Measurements from ENCODE around the gene EDC3. TPM values are rescaled to one million over a fixed set of nuclear protein-coding genes. Genes with fewer than 3 reads are reported as not detected.

EDC3 gene
- polyA plus RNA-seq, 2 of the 4 experiments (the other 2 are of a cell fraction) = 23.2 to 24.1 TPM

DNA sequence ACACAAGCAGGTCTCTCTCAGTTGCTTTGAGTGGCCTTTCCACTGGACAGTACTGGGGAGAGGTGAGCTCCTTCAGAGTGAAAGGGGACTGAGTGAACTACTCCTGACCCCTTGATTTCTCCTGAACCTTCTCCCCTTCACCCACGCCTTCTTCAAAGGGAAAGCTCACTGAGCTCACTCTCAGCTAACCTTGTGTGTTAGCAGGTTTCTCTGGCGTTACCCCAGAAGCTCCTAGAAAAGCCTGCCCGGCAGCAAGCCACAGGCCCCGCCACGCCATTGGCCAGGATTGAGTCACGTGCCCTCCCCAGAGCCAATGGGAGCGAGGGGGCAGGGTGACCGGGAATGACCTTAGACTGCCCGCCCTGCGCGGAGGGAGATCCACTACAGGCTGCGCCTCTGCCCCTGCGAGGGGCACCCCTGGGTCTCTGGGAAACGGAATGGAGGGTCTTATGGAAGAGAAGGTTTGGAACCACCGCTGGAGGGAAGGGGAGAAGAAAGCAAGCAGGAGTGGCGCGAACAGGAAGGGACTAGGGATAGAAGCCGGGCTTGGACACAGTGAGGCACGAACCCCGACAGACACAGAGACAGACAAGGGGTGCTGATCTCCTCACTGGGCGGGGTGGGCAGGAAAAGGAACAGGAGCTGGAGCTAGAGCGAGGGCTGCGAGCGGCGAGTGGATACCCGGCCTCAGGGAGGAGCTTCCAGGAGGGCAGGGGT lies 97.5 kb downstream of the EDC3 start:
- peak overlapping the region; percentile 91 for H3K4me2 ChIP-seq
- peak overlapping the region; percentile 63 for H3K4me3 ChIP-seq
- peak overlapping the region; percentile 88 to 90 for H3K27ac ChIP-seq
- WGBS (ENCODE audit: missing lambda C conversion rate) = 4% methylated on average over 24 of the region's 26 CpGs
- ChIA-PET CTCF (interaction anchor here (1.0 to 1.1 kb wide), 3 partner anchors 9 to 172 kb away, joined by 3 read pairs; no protein-coding TSS in a partner anchor), POLR2A (interaction anchor here (0.6 to 2.2 kb wide), 5 partner anchors 10 to 57 kb away, joined by 3 to 14 read pairs (median 4); partner anchors contain the start of gene ARID3B)
- peaks cover 11% of the 10 kb centered on the region; the same call in 2 of the 3 replicates for H3K4me1 ChIP-seq
- FAIRE-seq = no peak
- peak; percentile 94 to 99 for ATAC-seq
- no peaks in the 10 kb centered on the region for H3K9me3 ChIP-seq
- DNase-seq (ENCODE audit: low read depth in 1 of 2, low spot score in 1 of 2) = peak; percentile 75 to 93
- TF ChIP-seq CBX8 (IDR thresholded peaks at IDR 0.05) (no peak), NPAS2 (CRISPR knock-in tag; IDR thresholded peaks at IDR 0.05; ENCODE audit: borderline replicate concordance) (no peak), CBX2 (IDR thresholded peaks at IDR 0.05; ENCODE audit: borderline replicate concordance, low read depth) (no peak), ESRRA (IDR thresholded peaks at IDR 0.05; ENCODE audit: borderline replicate concordance, low read length) (no peak), CHD4 (IDR thresholded peaks at IDR 0.05; ENCODE audit: borderline replicate concordance) (no peak), MAZ (IDR thresholded peaks at IDR 0.05; ENCODE audit: borderline replicate concordance, low read depth, low read length) (no peak), ZNF302 (CRISPR knock-in tag; IDR thresholded peaks at IDR 0.05) (no peak), KDM1A (IDR thresholded peaks at IDR 0.05; ENCODE audit: low read depth) (no peak), JUN (IDR thresholded peaks at IDR 0.05) (peak in 1 of 2 experiments; percentile 42; a peak in 1 of 5 replicates), GATA3 (IDR thresholded peaks at IDR 0.05; ENCODE audit: borderline replicate concordance) (no peak), EHF (CRISPR knock-in tag; IDR thresholded peaks at IDR 0.05) (no peak), CHD2 (IDR thresholded peaks at IDR 0.05; ENCODE audit: low read length, partially characterized antibody) (no peak), MYC (IDR thresholded peaks at IDR 0.05; ENCODE audit: borderline replicate concordance, low read length) (no peak), FOSL2 (IDR thresholded peaks at IDR 0.05) (no peak), FOSL2 (CRISPR knock-in tag; IDR thresholded peaks at IDR 0.05) (no peak), EHMT2 (IDR thresholded peaks at IDR 0.05; ENCODE audit: low read depth) (no peak), HDAC2 (IDR thresholded peaks at IDR 0.05) (no peak), KDM5A (IDR thresholded peaks at IDR 0.05) (no peak), RAD21 (conservative IDR thresholded peaks at IDR 0.05 in 1 of 2, IDR thresholded peaks at IDR 0.05 in 1 of 2) (no peak), RNF2 (IDR thresholded peaks at IDR 0.05; ENCODE audit: borderline replicate concordance, low read depth) (no peak), HOXA7 (CRISPR knock-in tag; IDR thresholded peaks at IDR 0.05) (no peak), TFCP2L1 (CRISPR knock-in tag; IDR thresholded peaks at IDR 0.05) (no peak), POLR2A (IDR thresholded peaks at IDR 0.05; ENCODE audit: low read length) (peak; percentile 93), ZSCAN20 (CRISPR knock-in tag; IDR thresholded peaks at IDR 0.05) (no peak), ZFP36 (IDR thresholded peaks at IDR 0.05; ENCODE audit: borderline replicate concordance, partially characterized antibody) (no peak), HOXB5 (CRISPR knock-in tag; IDR thresholded peaks at IDR 0.05) (no peak), HOXB13 (CRISPR knock-in tag; IDR thresholded peaks at IDR 0.05; ENCODE audit: low read depth) (no peak), JUNB (IDR thresholded peaks at IDR 0.05) (no peak), BHLHE40 (IDR thresholded peaks at IDR 0.05; ENCODE audit: low read depth, low read length) (no peak), TP53 (CRISPR knock-in tag; IDR thresholded peaks at IDR 0.05) (no peak)
- TF ChIP-seq, protein P1, sequence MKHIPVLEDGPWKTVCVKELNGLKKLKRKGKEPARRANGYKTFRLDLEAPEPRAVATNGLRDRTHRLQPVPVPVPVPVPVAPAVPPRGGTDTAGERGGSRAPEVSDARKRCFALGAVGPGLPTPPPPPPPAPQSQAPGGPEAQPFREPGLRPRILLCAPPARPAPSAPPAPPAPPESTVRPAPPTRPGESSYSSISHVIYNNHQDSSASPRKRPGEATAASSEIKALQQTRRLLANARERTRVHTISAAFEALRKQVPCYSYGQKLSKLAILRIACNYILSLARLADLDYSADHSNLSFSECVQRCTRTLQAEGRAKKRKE (CRISPR knock-in tag; IDR thresholded peaks at IDR 0.05; ENCODE audit: low read depth) = no peak
- TF ChIP-seq, protein P2, sequence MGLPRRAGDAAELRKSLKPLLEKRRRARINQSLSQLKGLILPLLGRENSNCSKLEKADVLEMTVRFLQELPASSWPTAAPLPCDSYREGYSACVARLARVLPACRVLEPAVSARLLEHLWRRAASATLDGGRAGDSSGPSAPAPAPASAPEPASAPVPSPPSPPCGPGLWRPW (IDR thresholded peaks at IDR 0.05) = no peak
- TF ChIP-seq, protein P3, sequence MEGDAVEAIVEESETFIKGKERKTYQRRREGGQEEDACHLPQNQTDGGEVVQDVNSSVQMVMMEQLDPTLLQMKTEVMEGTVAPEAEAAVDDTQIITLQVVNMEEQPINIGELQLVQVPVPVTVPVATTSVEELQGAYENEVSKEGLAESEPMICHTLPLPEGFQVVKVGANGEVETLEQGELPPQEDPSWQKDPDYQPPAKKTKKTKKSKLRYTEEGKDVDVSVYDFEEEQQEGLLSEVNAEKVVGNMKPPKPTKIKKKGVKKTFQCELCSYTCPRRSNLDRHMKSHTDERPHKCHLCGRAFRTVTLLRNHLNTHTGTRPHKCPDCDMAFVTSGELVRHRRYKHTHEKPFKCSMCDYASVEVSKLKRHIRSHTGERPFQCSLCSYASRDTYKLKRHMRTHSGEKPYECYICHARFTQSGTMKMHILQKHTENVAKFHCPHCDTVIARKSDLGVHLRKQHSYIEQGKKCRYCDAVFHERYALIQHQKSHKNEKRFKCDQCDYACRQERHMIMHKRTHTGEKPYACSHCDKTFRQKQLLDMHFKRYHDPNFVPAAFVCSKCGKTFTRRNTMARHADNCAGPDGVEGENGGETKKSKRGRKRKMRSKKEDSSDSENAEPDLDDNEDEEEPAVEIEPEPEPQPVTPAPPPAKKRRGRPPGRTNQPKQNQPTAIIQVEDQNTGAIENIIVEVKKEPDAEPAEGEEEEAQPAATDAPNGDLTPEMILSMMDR (IDR thresholded peaks at IDR 0.05) = no peak
- TF ChIP-seq, protein P4, sequence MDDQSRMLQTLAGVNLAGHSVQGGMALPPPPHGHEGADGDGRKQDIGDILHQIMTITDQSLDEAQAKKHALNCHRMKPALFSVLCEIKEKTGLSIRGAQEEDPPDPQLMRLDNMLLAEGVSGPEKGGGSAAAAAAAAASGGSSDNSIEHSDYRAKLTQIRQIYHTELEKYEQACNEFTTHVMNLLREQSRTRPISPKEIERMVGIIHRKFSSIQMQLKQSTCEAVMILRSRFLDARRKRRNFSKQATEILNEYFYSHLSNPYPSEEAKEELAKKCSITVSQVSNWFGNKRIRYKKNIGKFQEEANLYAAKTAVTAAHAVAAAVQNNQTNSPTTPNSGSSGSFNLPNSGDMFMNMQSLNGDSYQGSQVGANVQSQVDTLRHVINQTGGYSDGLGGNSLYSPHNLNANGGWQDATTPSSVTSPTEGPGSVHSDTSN (IDR thresholded peaks at IDR 0.05) = no peak
- TF ChIP-seq, protein P5, sequence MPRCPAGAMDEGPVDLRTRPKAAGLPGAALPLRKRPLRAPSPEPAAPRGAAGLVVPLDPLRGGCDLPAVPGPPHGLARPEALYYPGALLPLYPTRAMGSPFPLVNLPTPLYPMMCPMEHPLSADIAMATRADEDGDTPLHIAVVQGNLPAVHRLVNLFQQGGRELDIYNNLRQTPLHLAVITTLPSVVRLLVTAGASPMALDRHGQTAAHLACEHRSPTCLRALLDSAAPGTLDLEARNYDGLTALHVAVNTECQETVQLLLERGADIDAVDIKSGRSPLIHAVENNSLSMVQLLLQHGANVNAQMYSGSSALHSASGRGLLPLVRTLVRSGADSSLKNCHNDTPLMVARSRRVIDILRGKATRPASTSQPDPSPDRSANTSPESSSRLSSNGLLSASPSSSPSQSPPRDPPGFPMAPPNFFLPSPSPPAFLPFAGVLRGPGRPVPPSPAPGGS (IDR thresholded peaks at IDR 0.05) = 0 out of 3 replicates have a peak, but pooled peaks have one; percentile 64
- TF ChIP-seq, protein P6, sequence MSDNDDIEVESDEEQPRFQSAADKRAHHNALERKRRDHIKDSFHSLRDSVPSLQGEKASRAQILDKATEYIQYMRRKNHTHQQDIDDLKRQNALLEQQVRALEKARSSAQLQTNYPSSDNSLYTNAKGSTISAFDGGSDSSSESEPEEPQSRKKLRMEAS (IDR thresholded peaks at IDR 0.05) = peak; percentile 58; the same call in 1 of the 2 replicates
- TF ChIP-seq, protein P7, sequence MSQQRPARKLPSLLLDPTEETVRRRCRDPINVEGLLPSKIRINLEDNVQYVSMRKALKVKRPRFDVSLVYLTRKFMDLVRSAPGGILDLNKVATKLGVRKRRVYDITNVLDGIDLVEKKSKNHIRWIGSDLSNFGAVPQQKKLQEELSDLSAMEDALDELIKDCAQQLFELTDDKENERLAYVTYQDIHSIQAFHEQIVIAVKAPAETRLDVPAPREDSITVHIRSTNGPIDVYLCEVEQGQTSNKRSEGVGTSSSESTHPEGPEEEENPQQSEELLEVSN (IDR thresholded peaks at IDR 0.05; ENCODE audit: borderline replicate concordance, low read depth) = peak; percentile 31

Measured in A549 (cell line).